Right atrium auricular region (tissue), 2 donors: ENCODE data around the gene UGT1A8. TPM values are rescaled to one million over a fixed set of nuclear protein-coding genes. Genes with fewer than 3 reads are reported as not detected.

ENCODE experiments used
- DNase-seq: peaks from one replicate; pipeline ENCODE4 v3.0.0-alpha.2; 2019; ENCODE audit warnings: low spot score
- H3K27ac ChIP-seq, 2 donors: fragments of 200-600 bp; sonication (generic); 1 replicate in 1 of 2; 2 replicates in 1 of 2; pipeline ENCODE4 v1.5.1; 2016 to 2019
- H3K27me3 ChIP-seq, 2 donors: fragments of 200-600 bp; sonication (generic); one replicate each; pipeline versions ENCODE4 v1.5.1 to v1.6.0; 2017 to 2019
- H3K36me3 ChIP-seq: fragments of 200-600 bp; sonication (generic); one replicate; pipeline ENCODE4 v1.5.1; 2016
- H3K4me1 ChIP-seq, 2 donors: fragments of 200-600 bp; sonication (generic); one replicate each; pipeline versions ENCODE4 v1.5.1 to v1.6.0; 2017 to 2019
- H3K4me3 ChIP-seq, 2 donors: fragments of 200-600 bp; sonication (generic); 1 replicate in 1 of 2; 2 replicates in 1 of 2; pipeline ENCODE4 v1.5.1; 2017 to 2019; ENCODE audit warnings: mild to moderate bottlenecking in 1 of 2, moderate library complexity in 1 of 2
- H3K9me3 ChIP-seq, 2 donors: fragments of 200-600 bp; sonication (generic); one replicate each; pipeline ENCODE4 v1.5.1; 2019
- CTCF ChIP-seq, 2 donors: fragments of 200-600 bp; sonication (generic); IDR thresholded peaks; one replicate each; pipeline ENCODE4 v1.5.1; 2019; ENCODE audit warnings: antibody characterized with exemption in 2 of 2
- total RNA-seq, 2 donors: library from RNA; depleted of rRNA; stranded (reverse); fragments of >200 nt; gene quantifications; one replicate each; pipeline ENCODE4 v1.1.0, GENCODE V29; 2016

UGT1A8 gene
- total RNA-seq, 2 donors from 2014 or later, result not detected

DNA sequence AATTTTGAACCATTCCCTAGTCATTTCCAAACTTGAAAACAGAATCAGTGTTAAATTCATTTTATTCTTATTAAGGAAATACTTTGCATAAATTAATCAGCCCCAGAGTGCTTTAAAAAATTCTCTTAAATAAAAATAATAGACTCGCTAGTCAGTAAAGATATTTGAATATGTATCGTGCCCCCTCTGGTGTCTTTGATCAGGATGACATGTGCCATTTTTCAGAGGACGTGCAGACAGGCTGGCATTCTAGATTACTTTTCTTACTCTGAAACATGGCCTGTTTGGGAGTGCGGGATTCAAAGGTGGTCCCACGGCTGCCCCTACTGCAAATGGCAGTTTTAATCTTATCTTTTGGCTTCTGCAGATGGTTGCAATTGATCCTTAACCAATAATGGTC is 155.2 kb downstream of the UGT1A8 start:
- TF ChIP-seq CTCF (IDR thresholded peaks at IDR 0.05), result no peak
- Histone ChIP-seq H3K27me3 (no peaks in the 10 kb centered on the region), H3K9me3 (peaks cover 0 to 10% of the 10 kb centered on the region in 2 donors), H3K4me1 (no peaks in the 10 kb centered on the region), H3K36me3 (no peaks in the 10 kb centered on the region), H3K27ac (no peak overlapping the region), H3K4me3 (no peak overlapping the region)
- no peak for DNase-seq

DNA sequence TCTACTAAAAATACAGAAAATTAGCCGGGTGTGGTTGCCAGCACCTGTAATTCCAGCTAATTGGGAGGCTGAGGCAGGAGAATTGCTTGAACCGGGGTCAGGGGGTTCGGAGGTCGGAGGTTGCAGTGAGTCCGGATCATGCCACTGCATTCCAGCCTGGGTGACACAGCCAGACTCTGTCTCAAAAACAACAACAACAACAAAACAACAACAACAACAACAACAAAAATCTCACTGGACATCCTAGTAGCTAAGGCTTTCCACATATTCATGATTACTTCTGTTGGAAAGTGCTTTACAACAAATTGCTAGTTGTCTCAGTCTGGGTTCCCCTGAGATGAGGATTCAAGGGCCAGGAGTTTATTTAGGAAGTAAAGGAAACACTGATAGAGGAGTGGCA is 156.4 kb downstream of the UGT1A8 start:
- Histone ChIP-seq H3K27me3 (no peaks in the 10 kb centered on the region), H3K36me3 (no peaks in the 10 kb centered on the region), H3K4me1 (no peaks in the 10 kb centered on the region), H3K27ac (no peak overlapping the region), H3K4me3 (no peak overlapping the region), H3K9me3 (peaks cover 0 to 10% of the 10 kb centered on the region in 2 donors)
- TF ChIP-seq CTCF (IDR thresholded peaks at IDR 0.05), result no peak
- DNase-seq, result no peak

- no peak overlapping the region for H3K4me3 ChIP-seq
- H3K27ac ChIP-seq, result no peak overlapping the region
- no peak for TF ChIP-seq CTCF (IDR thresholded peaks at IDR 0.05)
- no peak for DNase-seq
- no peaks in the 10 kb centered on the region for H3K27me3 ChIP-seq
- no peaks in the 10 kb centered on the region for H3K36me3 ChIP-seq
- no peaks in the 10 kb centered on the region for H3K4me1 ChIP-seq
- H3K9me3 ChIP-seq, result peaks cover 0 to 10% of the 10 kb centered on the region in 2 donors
These were observed 158.0 kb downstream of the UGT1A8 start for GRCh38 chr2:233775414-233775813.

DNA sequence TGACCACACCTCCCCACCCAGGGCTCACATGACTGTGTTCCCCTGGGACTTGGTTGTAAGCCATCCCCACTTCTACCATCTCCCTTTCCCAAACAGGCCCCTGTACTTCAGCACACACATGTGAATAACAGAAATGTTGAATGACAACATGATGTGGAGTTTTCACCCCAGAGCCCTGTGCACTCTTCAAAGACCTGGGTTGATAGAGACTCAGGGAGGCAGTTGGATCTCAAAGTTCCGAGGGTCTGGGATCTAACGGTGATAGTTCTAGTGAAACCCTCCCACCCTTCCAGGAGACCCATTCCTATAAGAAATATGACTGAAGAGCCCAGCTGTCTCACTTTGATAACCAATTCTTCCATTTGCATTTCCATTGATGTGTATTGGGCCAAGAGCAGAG is 160.6 kb downstream of the UGT1A8 start, which contains the start of gene MROH2A:
MROH2A (plus strand) TSS at position 301 of the 400 bp plus-strand sequence. CDS start 1,029 bp downstream, outside the sequence.
- no peaks in the 10 kb centered on the region for H3K4me1 ChIP-seq
- TF ChIP-seq CTCF (IDR thresholded peaks at IDR 0.05), result no peak
- H3K36me3 ChIP-seq, result no peaks in the 10 kb centered on the region
- peaks cover 0 to 10% of the 10 kb centered on the region in 2 donors for H3K9me3 ChIP-seq
- H3K27me3 ChIP-seq, result no peaks in the 10 kb centered on the region
- no peak within 1 kb of the TSS for H3K4me3 ChIP-seq
- DNase-seq, result no peak
- H3K27ac ChIP-seq, result no peak within 1 kb of the TSS

- H3K9me3 ChIP-seq, result peaks cover 0 to 10% of the 10 kb centered on the region in 2 donors
These were observed 162.3 kb downstream of the UGT1A8 start for GRCh38 chr2:233779722-233780121.

More at GRCh38 chr2:233779722-233780121, 162.3 kb downstream of the UGT1A8 start:
- H3K4me3 ChIP-seq, result no peak overlapping the region
- DNase-seq, result no peak
- H3K4me1 ChIP-seq, result no peaks in the 10 kb centered on the region
- no peaks in the 10 kb centered on the region for H3K36me3 ChIP-seq
- TF ChIP-seq CTCF (IDR thresholded peaks at IDR 0.05), result no peak
- no peak overlapping the region for H3K27ac ChIP-seq
- H3K27me3 ChIP-seq, result no peaks in the 10 kb centered on the region
